AG04450 (cell line): Measurements from ENCODE around the gene KCNH1. TPM values are rescaled to one million over a fixed set of nuclear protein-coding genes. Genes with fewer than 3 reads are reported as not detected.

Source experiments
- CTCF ChIA-PET: fragments of 300-600, 350-600 bp; formaldehyde crosslinking; extraction: SDS; loops from one replicate; lab custom pipeline; 2022; ENCODE audit warnings: antibody characterized with exemption, inconsistent platforms; lab: Charles Lee
- POLR2A ChIA-PET: fragments of 350-600 bp; formaldehyde crosslinking; extraction: SDS; loops from one replicate; lab custom pipeline; 2021; ENCODE audit warnings: antibody characterized with exemption, inconsistent platforms; lab: Yijun Ruan, JAX
- DNase-seq: peaks from one replicate; pipeline ENCODE4 v3.0.0-alpha.2; 2011; ENCODE audit warnings: low read depth, low spot score
- H3K27ac ChIP-seq: one replicate; pipeline ENCODE4 v1.5.1; 2012; ENCODE audit warnings: low read depth, low read length, control low read depth
- H3K27me3 ChIP-seq: one replicate; pipeline ENCODE4 v1.6.0; 2012; ENCODE audit warnings: low read length; ENCODE audit not compliant: control insufficient read depth, insufficient read depth
- H3K4me3 ChIP-seq: 2 replicates; pipeline ENCODE4 v1.5.1; 2011; ENCODE audit warnings: mild to moderate bottlenecking, low read depth, low read length, control low read depth
- H3K9me3 ChIP-seq: 2 replicates; pipeline ENCODE4 v1.5.1; 2012; ENCODE audit warnings: low read length; ENCODE audit not compliant: control insufficient read depth, insufficient read depth
- polyA plus RNA-seq: library from polyadenylated mRNA; depleted of rRNA; stranded (reverse); fragments of >200 nt; gene quantifications from 2 replicates; pipeline ENCODE4 v1.2.3, GENCODE V29; 2011
- TF ChIP-seq, protein P1 (sequence below): IDR thresholded peaks from 2 replicates; pipeline ENCODE4 v1.5.1; 2011; ENCODE audit warnings: low read depth, low read length, control low read depth, inconsistent platforms

The KCNH1 gene
- polyA plus RNA-seq, 1 experiment: 0.31 TPM

DNA sequence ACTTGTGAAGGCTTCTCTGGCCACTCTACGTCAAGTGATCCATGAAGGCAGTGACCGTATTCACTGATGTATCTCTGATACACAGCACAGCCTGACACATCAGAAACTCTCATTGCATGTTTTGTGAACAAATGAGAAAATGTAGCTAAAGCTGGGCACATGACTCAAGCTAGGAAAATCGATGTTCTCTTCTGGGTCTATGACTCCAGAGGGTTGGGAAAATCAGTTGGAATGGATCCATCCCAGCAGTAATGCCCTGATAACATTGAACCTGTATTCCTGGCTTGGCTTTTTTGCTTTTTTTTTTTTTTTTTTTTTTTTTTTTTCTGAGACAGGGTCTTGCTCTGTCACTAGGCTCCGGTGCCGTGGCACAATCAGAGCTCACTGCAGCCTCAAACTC is 395.7 kb downstream of the KCNH1 start:
- ChIA-PET POLR2A (no interaction called here), CTCF (interaction anchor here (0.6 to 0.9 kb wide), 2 partner anchors 92 to 290 kb away, joined by 3 to 5 read pairs; no protein-coding TSS in a partner anchor)
- H3K4me3 ChIP-seq: no peak overlapping the region
- H3K9me3 ChIP-seq: no peaks in the 10 kb centered on the region
- H3K27ac ChIP-seq: no peak overlapping the region
- no peak for DNase-seq
- H3K27me3 ChIP-seq: no peaks in the 10 kb centered on the region
- TF ChIP-seq, protein P1, sequence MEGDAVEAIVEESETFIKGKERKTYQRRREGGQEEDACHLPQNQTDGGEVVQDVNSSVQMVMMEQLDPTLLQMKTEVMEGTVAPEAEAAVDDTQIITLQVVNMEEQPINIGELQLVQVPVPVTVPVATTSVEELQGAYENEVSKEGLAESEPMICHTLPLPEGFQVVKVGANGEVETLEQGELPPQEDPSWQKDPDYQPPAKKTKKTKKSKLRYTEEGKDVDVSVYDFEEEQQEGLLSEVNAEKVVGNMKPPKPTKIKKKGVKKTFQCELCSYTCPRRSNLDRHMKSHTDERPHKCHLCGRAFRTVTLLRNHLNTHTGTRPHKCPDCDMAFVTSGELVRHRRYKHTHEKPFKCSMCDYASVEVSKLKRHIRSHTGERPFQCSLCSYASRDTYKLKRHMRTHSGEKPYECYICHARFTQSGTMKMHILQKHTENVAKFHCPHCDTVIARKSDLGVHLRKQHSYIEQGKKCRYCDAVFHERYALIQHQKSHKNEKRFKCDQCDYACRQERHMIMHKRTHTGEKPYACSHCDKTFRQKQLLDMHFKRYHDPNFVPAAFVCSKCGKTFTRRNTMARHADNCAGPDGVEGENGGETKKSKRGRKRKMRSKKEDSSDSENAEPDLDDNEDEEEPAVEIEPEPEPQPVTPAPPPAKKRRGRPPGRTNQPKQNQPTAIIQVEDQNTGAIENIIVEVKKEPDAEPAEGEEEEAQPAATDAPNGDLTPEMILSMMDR: no peak

DNA sequence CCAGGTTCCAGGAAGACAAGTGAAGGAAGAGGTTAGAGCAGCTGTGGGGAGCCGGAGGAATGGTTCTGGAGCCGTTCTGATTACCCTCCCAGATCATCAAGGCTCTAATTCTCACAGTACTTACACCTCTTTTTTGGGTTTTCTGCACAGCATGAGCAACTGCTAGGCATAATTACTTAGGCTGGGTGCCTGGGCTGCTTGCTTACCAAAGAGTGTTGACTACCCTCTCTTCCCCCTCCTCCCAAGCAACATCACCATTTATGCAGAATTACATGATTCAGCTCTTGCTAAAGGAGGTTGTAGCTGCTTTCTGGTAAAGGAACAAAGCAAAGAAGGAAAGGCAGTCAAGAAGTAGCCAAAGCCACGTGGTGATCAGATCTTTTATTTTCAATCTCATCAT is 397.2 kb downstream of the KCNH1 start:
- ChIA-PET POLR2A (no interaction called here), CTCF (no interaction called here)
- no peak overlapping the region for H3K4me3 ChIP-seq
- TF ChIP-seq, protein P1: no peak
- H3K27me3 ChIP-seq: no peaks in the 10 kb centered on the region
- no peak for DNase-seq
- H3K27ac ChIP-seq: no peak overlapping the region
- no peaks in the 10 kb centered on the region for H3K9me3 ChIP-seq

DNA sequence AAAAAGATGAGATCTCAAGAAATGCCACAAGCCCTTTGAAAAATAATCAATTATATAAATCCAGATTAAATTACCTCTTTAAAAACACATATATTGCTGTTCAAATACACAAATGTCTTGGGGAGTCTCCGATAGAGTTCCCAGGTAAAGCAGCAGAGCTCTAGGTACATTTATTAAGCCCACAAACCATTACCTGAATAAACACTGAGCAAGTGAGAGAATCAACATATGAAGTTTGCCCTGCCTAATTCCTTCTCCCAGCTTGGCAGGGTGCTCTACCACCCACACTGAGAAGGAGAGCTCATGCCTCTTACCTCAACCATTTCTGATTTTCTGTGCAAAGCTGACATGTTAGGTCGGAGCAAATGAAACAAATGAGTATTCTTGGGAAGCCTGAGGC is 402.4 kb downstream of the KCNH1 start:
- H3K27me3 ChIP-seq: no peaks in the 10 kb centered on the region
- DNase-seq: no peak
- CTCF ChIA-PET: no interaction called here
- H3K9me3 ChIP-seq: no peaks in the 10 kb centered on the region
- TF ChIP-seq, protein P1: no peak
- H3K27ac ChIP-seq: no peak overlapping the region
- H3K4me3 ChIP-seq: no peak overlapping the region
- POLR2A ChIA-PET: no interaction called here

DNA sequence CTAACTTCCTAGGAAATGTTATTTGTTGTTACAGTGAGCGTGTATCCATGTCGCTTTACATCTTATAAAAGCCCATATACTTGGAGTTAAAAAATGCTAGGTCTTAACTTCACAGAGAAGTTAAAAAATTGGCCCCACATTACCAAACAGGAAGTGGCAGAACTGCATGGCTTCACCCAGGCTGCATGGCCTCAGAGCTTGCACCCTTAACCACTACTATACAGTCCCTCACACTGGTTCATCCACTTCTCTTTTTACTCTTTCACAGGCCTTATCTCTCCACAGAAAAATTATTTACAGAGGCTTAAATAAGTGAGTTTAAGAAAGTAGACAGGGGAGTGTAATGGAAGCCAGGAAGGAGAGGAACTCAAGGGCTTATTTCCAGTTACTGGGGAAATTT is 402.8 kb downstream of the KCNH1 start:
- H3K9me3 ChIP-seq: no peaks in the 10 kb centered on the region
- ChIA-PET POLR2A (no interaction called here), CTCF (no interaction called here)
- H3K27me3 ChIP-seq: no peaks in the 10 kb centered on the region
- TF ChIP-seq, protein P1: no peak
- no peak overlapping the region for H3K27ac ChIP-seq
- H3K4me3 ChIP-seq: no peak overlapping the region
- no peak for DNase-seq

DNA sequence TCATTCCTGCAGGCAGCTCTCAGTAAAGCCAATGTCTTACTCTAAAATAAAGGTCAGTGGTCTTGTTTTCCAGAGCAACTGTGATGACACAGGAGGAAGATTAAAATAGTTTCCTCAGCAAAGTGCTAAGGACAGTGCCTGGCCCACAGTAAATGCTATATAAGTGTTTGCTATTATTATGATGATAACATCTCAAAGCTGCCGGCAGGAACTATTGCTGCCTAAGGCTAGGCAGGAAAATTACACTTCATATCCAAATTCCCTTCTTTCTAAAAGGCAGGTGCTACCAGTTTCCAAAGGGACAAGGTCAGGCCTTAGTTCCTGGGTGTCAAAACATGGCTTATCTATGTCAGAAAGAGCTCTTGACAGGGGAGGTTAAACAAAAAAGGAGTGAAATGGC is 403.9 kb downstream of the KCNH1 start:
- POLR2A ChIA-PET: no interaction called here
- CTCF ChIA-PET: no interaction called here
- Histone ChIP-seq H3K27me3 (no peaks in the 10 kb centered on the region), H3K4me3 (no peak overlapping the region), H3K9me3 (no peaks in the 10 kb centered on the region), H3K27ac (no peak overlapping the region)
- TF ChIP-seq, protein P1: no peak
- no peak for DNase-seq
